GM13976 (cell line): ENCODE results near the gene HES1.

Experiments used
- DNase-seq: peaks from one replicate; pipeline ENCODE4 v3.0.0; 2012; ENCODE audit warnings: low spot score
- CTCF ChIP-seq: IDR thresholded peaks from 2 replicates; pipeline ENCODE4 v1.5.1; 2012; ENCODE audit warnings: borderline replicate concordance, mild to moderate bottlenecking; ENCODE audit not compliant: insufficient read depth; ENCODE audit errors: extremely low read depth, missing control alignments, control extremely low read depth
- in situ Hi-C: fragments of 300-500 bp; cut with MboI; formaldehyde crosslinking; loops from one replicate; pipeline ENCODE4 v1.12.0; 2022; ENCODE audit warnings: low sequenced_read_pairs, mixed read lengths, inconsistent platforms; ENCODE audit not compliant: unreplicated experiment

The HES1 gene

GRCh38 chr3:194118920-194119319 is 17.0 kb upstream of the HES1 start:
- in situ Hi-C loops, result no loop called here
- TF ChIP-seq CTCF, result no peak
- no peak for DNase-seq

GRCh38 chr3:194119831-194120590 is 15.9 kb upstream of the HES1 start:
- no peak for DNase-seq
- in situ Hi-C loops, result no loop called here
- no peak for TF ChIP-seq CTCF

GRCh38 chr3:194120789-194121770 is 14.9 kb upstream of the HES1 start:
- DNase-seq, result no peak
- in situ Hi-C loops, result no loop called here
- no peak for TF ChIP-seq CTCF

GRCh38 chr3:194121891-194122631 is 13.9 kb upstream of the HES1 start:
- in situ Hi-C loops, result no loop called here
- no peak for DNase-seq
- TF ChIP-seq CTCF, result no peak

- in situ Hi-C loops, result no loop called here
- no peak for DNase-seq
- TF ChIP-seq CTCF, result no peak
These were observed 12.2 kb upstream of the HES1 start for GRCh38 chr3:194123726-194124125.

- no peak for DNase-seq
- in situ Hi-C loops, result no loop called here
- no peak for TF ChIP-seq CTCF
These were observed 11.8 kb upstream of the HES1 start for GRCh38 chr3:194124193-194124592.
